A673 (cell line): ENCODE measurements around the gene GUK1. TPM values are rescaled to one million over a fixed set of nuclear protein-coding genes. Genes with fewer than 3 reads are reported as not detected.

Experiments
- BruUV-seq: library from RNA; stranded (reverse); fragments of 400-500 nt; replicated peaks from 2 replicates; lab custom pipeline; 2021; lab: Mats Ljungman, UMichigan
- CTCF ChIA-PET: fragments of 300-600 bp; sonication (Branson Sonifier 250); formaldehyde crosslinking; loops from one replicate; lab custom pipeline; 2022; ENCODE audit warnings: antibody characterized with exemption; lab: Charles Lee
- POLR2A ChIA-PET: fragments of 300-600 bp; sonication (Branson Sonifier 250); formaldehyde crosslinking; loops from one replicate; lab custom pipeline; 2022; ENCODE audit warnings: antibody characterized with exemption; ENCODE audit not compliant: low non-redundant PET; lab: Charles Lee
- DNase-seq: peaks from one replicate; pipeline ENCODE4 v3.0.0-alpha.2; 2015; ENCODE audit warnings: low spot score
- H3K27ac ChIP-seq: fragments of 200-600 bp; sonication (generic); 2 replicates; pipeline ENCODE4 v1.5.1; 2016; ENCODE audit warnings: mixed run types, low read depth, mild to moderate bottlenecking, mixed read lengths, antibody characterized with exemption, low read length; ENCODE audit not compliant: poor library complexity, severe bottlenecking
- H3K27me3 ChIP-seq: fragments of 200-600 bp; sonication (generic); replicated peaks from 2 replicates; pipeline ENCODE4 v1.6.1; 2017; ENCODE audit warnings: mixed run types, low read depth, mild to moderate bottlenecking, mixed read lengths, antibody characterized with exemption, low read length; ENCODE audit not compliant: insufficient read depth, poor library complexity
- H3K36me3 ChIP-seq: fragments of 200-600 bp; sonication (generic); 2 replicates; pipeline ENCODE4 v1.6.1; 2016; ENCODE audit warnings: mixed run types, mild to moderate bottlenecking, mixed read lengths, antibody characterized with exemption, low read length; ENCODE audit not compliant: insufficient read depth, poor library complexity, severe bottlenecking
- H3K4me1 ChIP-seq: fragments of 200-600 bp; sonication (generic); 2 replicates; pipeline ENCODE4 v1.6.1; 2017; ENCODE audit warnings: mixed run types, mild to moderate bottlenecking, mixed read lengths, antibody characterized with exemption, low read length; ENCODE audit not compliant: insufficient read depth, poor library complexity, severe bottlenecking
- H3K4me3 ChIP-seq: fragments of 200-600 bp; sonication (generic); 2 replicates; pipeline ENCODE4 v1.5.1; 2016; ENCODE audit warnings: low read depth, mixed run types, mild to moderate bottlenecking, mixed read lengths, low read length; ENCODE audit not compliant: poor library complexity, severe bottlenecking
- H3K9me3 ChIP-seq: fragments of 200-600 bp; sonication (generic); 2 replicates; pipeline ENCODE4 v1.6.1; 2016; ENCODE audit warnings: mixed run types, low read depth, mild to moderate bottlenecking, mixed read lengths, antibody characterized with exemption, low read length; ENCODE audit not compliant: poor library complexity, severe bottlenecking
- CTCF ChIP-seq: fragments of 300-800, 200-600 bp; sonication (generic); conservative IDR thresholded peaks from 2 replicates; pipeline ENCODE4 v1.5.1; 2017; ENCODE audit warnings: low read depth, mild to moderate bottlenecking, antibody characterized with exemption, low read length, moderate library complexity, mixed read lengths
- EZH2 ChIP-seq: fragments of 200-600 bp; sonication (generic); IDR thresholded peaks from 2 replicates; pipeline ENCODE4 v1.6.1; 2017; ENCODE audit warnings: borderline replicate concordance, low read depth, mild to moderate bottlenecking, mixed read lengths, antibody characterized with exemption, low read length; ENCODE audit not compliant: poor library complexity, severe bottlenecking
- intact Hi-C: fragments of 100-400 bp; cut with micrococcal nuclease; formaldehyde crosslinking; loops from one replicate; pipeline ENCODE4 v1.10.0; 2022; ENCODE audit not compliant: unreplicated experiment
- total RNA-seq: library from RNA; stranded (reverse); gene quantifications from 2 replicates; pipeline ENCODE4 v1.2.3, GENCODE V29; 2021

Gene GUK1
- total RNA-seq, 1 experiment from 2014 or later = 130 TPM

DNA sequence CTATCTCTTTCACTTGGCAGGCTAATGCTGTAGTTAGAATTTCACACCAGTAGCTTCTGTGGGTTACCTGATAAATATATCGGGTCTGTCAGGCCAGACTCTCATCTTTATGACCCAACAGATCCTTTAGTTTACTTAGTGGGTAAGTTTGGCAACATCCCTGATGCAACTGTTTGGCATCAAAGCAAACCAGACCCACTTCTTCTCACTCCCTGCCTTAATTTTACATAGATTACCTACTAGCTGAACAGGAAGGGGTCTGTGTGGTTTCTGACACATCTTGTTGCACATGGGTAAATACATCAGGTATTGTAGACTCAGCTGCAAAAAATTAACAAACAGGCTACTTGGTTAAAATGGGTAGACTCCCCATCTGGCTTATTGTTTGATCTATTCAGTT is 3.2 kb upstream of the GUK1 start:
- Histone ChIP-seq H3K9me3 (no peaks in the 10 kb centered on the region), H3K4me3 (no peak overlapping the region), H3K36me3 (no peaks in the 10 kb centered on the region), H3K27me3 (peaks cover 29% of the 10 kb centered on the region), H3K27ac (no peak overlapping the region), H3K4me1 (peaks cover 3% of the 10 kb centered on the region)
- POLR2A ChIA-PET = no interaction called here
- TF ChIP-seq CTCF = no peak
- no peak for TF ChIP-seq EZH2
- no peak for DNase-seq
- BruUV-seq = no TSS peak
- CTCF ChIA-PET = no interaction called here
- intact Hi-C loops = no loop called here

DNA sequence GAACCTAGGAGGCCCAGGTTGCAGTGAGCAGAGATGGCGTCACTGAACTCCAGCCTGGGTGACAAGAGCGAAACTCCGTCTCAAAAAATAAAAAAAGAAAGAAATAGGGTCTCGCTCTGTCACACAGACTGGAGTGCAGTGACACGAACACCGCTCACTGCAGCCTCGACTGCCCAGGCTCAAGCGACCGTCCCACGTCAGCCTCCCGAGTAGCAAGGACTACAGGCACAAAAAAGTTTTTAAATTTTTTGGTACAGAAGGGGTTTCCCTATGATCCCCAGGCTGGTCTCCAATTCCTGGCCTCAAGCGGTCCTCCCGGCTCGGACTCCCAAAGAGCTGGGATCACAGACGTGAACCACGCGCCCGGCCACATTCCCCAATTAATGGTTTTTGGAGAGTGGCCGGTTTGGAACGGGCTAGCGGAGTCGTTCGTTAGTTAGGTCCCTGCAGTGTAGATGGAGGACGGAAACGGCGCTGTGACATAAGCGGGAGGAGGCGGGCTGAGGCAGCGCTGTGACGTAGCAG is 611 bp upstream of the GUK1 start:
- H3K27ac ChIP-seq = peak overlapping the region; percentile 92
- peaks cover 18% of the 10 kb centered on the region for H3K4me1 ChIP-seq
- CTCF ChIA-PET = no interaction called here
- DNase-seq = no peak
- no peak for TF ChIP-seq CTCF
- no peak for TF ChIP-seq EZH2
- intact Hi-C loops = no loop called here
- peak overlapping the region; percentile 87 for H3K4me3 ChIP-seq
- no peaks in the 10 kb centered on the region for H3K9me3 ChIP-seq
- no TSS peak for BruUV-seq
- POLR2A ChIA-PET = no interaction called here
- H3K27me3 ChIP-seq = peaks cover 20% of the 10 kb centered on the region
- H3K36me3 ChIP-seq = no peaks in the 10 kb centered on the region

- BruUV-seq = no TSS peak
- DNase-seq = no peak
- intact Hi-C loops = loop anchor here (1.0 kb wide), 1 partner anchor 31 kb away; the partner anchor contains the start of gene MRPL55
- CTCF ChIA-PET = no interaction called here
- Histone ChIP-seq H3K27me3 (peaks cover 11% of the 10 kb centered on the region), H3K9me3 (no peaks in the 10 kb centered on the region), H3K4me3 (peak overlapping the region; percentile 87), H3K4me1 (peaks cover 18% of the 10 kb centered on the region), H3K27ac (peak overlapping the region; percentile 92), H3K36me3 (no peaks in the 10 kb centered on the region)
- TF ChIP-seq CTCF (no peak), EZH2 (no peak)
- POLR2A ChIA-PET = no interaction called here
These were observed 696 bp downstream of the GUK1 start for GRCh38 chr1:228140724-228141225.
